Adrenal gland (tissue), 5 donors: ENCODE data around the gene STARD10.

Experiments
- POLR2A ChIP-seq, 2 donors: fragments of 450-650 bp; IDR thresholded peaks; one replicate each; pipeline ENCODE4 v1.6.1; 2017; ENCODE audit warnings: antibody characterized with exemption in 2 of 2, mild to moderate bottlenecking in 2 of 2, moderate library complexity in 1 of 2
- TF ChIP-seq, protein P1 (sequence below), 6 experiments: fragments of 450-650 bp in 4 of 6; fragments of 200-600 bp in 2 of 6; sonication (generic) in 1 of 6; IDR thresholded peaks; 1 replicate in 5 of 6; 2 replicates in 1 of 6; pipeline versions ENCODE4 v1.5.1 to v1.8.0; 2016 to 2021; ENCODE audit warnings: antibody characterized with exemption in 6 of 6, mild to moderate bottlenecking in 2 of 6, moderate library complexity in 1 of 6
- donor health status: DM: no; HTN: no; CAD: no.

DNA sequence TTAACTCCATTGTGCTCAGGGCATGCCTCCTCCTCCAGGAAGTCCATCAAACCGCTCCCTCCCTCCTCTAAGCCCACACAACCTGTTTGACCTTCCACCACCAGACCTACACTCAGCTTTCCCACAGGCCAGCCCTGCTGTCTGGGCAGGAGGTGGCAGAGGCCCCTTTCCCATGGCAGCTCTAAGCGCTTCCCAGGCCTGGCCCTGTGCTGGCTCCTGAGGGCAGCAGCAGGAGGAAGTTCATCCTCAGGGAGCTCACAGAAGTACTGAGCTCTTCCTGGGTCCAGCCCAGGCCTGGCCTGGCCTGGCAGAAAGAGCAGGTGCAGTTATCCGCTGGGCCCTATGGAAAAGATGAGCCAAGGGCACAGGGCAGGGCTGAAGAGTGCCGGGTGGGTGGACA lies 73.1 kb downstream of the STARD10 start:
- TF ChIP-seq, protein P1, sequence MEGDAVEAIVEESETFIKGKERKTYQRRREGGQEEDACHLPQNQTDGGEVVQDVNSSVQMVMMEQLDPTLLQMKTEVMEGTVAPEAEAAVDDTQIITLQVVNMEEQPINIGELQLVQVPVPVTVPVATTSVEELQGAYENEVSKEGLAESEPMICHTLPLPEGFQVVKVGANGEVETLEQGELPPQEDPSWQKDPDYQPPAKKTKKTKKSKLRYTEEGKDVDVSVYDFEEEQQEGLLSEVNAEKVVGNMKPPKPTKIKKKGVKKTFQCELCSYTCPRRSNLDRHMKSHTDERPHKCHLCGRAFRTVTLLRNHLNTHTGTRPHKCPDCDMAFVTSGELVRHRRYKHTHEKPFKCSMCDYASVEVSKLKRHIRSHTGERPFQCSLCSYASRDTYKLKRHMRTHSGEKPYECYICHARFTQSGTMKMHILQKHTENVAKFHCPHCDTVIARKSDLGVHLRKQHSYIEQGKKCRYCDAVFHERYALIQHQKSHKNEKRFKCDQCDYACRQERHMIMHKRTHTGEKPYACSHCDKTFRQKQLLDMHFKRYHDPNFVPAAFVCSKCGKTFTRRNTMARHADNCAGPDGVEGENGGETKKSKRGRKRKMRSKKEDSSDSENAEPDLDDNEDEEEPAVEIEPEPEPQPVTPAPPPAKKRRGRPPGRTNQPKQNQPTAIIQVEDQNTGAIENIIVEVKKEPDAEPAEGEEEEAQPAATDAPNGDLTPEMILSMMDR (IDR thresholded peaks at IDR 0.05): no peak
- TF ChIP-seq POLR2A (IDR thresholded peaks at IDR 0.05): no peak
